ENCODE results near the gene FAM180B.
A peak's percentile ranks its signal among the peaks of the same experiment; 100 is the strongest.

The FAM180B gene

DNA sequence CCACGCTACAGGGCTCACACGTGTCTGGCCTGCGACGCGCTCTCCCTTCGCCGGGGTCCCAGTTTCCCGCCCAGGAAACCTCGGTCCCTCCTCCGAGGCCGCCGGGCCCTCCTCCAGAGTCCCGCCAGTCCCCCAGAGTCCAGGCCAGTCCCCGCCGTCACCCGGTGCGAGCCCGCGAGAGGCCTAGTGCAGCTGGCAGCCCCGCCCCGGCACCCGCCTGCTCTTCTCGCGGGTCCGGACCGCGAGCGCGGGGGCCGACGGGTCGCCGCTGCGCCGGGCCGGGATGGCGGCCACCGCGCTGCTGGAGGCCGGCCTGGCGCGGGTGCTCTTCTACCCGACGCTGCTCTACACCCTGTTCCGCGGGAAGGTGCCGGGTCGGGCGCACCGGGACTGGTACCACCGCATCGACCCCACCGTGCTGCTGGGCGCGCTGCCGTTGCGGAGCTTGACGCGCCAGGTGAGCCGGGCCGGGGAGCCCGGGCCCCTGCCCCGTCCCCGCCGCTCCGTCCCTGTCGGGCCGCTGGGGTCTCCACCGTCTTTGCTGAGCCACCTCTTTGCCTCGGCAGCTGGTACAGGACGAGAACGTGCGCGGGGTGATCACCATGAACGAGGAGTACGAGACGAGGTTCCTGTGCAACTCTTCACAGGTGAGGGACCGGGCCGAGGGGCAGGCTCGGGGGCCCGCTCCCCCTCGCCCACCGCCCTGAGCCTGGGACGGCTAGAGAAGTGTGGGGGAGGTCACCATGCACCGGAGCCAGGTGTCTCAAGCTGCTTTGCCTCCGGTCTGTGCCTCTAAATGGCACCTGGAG, 20.9 kb upstream of the FAM180B start, which contains the start of gene PTPMT1 (continued):
- no peak; the same call in 1 of the 2 replicates for TF ChIP-seq ZNF10 (tag by site-specific recombination; IDR thresholded peaks at IDR 0.05)
- no peak for TF ChIP-seq ZSCAN18 (tag by site-specific recombination; IDR thresholded peaks at IDR 0.05)
- TF ChIP-seq, protein P1, sequence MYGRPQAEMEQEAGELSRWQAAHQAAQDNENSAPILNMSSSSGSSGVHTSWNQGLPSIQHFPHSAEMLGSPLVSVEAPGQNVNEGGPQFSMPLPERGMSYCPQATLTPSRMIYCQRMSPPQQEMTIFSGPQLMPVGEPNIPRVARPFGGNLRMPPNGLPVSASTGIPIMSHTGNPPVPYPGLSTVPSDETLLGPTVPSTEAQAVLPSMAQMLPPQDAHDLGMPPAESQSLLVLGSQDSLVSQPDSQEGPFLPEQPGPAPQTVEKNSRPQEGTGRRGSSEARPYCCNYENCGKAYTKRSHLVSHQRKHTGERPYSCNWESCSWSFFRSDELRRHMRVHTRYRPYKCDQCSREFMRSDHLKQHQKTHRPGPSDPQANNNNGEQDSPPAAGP (tag by site-specific recombination; IDR thresholded peaks at IDR 0.05): no peak
- TF ChIP-seq GLI2 (tag by site-specific recombination; IDR thresholded peaks at IDR 0.05; ENCODE audit: borderline replicate concordance, low read depth): no peak
- no peak for TF ChIP-seq ZNF280C (tag by site-specific recombination; IDR thresholded peaks at IDR 0.05)
- TF ChIP-seq ZNF639 (tag by site-specific recombination; IDR thresholded peaks at IDR 0.05): no peak
- TF ChIP-seq MEIS1 (CRISPR knock-in tag; IDR thresholded peaks at IDR 0.05; ENCODE audit: borderline replicate concordance): no peak
- no peak for TF ChIP-seq ZNF324 (tag by site-specific recombination; IDR thresholded peaks at IDR 0.05)
- TF ChIP-seq ZNF211 (tag by site-specific recombination; IDR thresholded peaks at IDR 0.05; ENCODE audit: low read depth): no peak
- TF ChIP-seq ZNF239 (tag by site-specific recombination; IDR thresholded peaks at IDR 0.05): no peak
- peak; percentile 13; the same call in 1 of the 2 replicates for TF ChIP-seq ZXDB (tag by site-specific recombination; IDR thresholded peaks at IDR 0.05)
- no peak for TF ChIP-seq ZNF792 (tag by site-specific recombination; IDR thresholded peaks at IDR 0.05)
- TF ChIP-seq, protein P2, sequence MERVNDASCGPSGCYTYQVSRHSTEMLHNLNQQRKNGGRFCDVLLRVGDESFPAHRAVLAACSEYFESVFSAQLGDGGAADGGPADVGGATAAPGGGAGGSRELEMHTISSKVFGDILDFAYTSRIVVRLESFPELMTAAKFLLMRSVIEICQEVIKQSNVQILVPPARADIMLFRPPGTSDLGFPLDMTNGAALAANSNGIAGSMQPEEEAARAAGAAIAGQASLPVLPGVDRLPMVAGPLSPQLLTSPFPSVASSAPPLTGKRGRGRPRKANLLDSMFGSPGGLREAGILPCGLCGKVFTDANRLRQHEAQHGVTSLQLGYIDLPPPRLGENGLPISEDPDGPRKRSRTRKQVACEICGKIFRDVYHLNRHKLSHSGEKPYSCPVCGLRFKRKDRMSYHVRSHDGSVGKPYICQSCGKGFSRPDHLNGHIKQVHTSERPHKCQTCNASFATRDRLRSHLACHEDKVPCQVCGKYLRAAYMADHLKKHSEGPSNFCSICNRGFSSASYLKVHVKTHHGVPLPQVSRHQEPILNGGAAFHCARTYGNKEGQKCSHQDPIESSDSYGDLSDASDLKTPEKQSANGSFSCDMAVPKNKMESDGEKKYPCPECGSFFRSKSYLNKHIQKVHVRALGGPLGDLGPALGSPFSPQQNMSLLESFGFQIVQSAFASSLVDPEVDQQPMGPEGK (tag by site-specific recombination; IDR thresholded peaks at IDR 0.05): 0 out of 2 replicates have a peak, but pooled peaks have one; percentile 16
- TF ChIP-seq ZNF24 (tag by site-specific recombination; IDR thresholded peaks at IDR 0.05): no peak
- no peak for TF ChIP-seq ZNF274 (IDR thresholded peaks at IDR 0.05; ENCODE audit: low read length)
- no peak for TF ChIP-seq ZNF274 (tag by site-specific recombination; IDR thresholded peaks at IDR 0.05; ENCODE audit: borderline replicate concordance)
- no peak for TF ChIP-seq EGR2 (tag by site-specific recombination; IDR thresholded peaks at IDR 0.05; ENCODE audit: low read depth)
- no peak for TF ChIP-seq PRDM6 (tag by site-specific recombination; IDR thresholded peaks at IDR 0.05)
- no peak for TF ChIP-seq ZNF544 (tag by site-specific recombination; IDR thresholded peaks at IDR 0.05)

All from HEK293 (cell line).